HEK293 (cell line): ENCODE measurements around the gene CRTC1.

Experiments
- CTCF ChIA-PET: fragments of 350-600 bp; formaldehyde crosslinking; extraction: SDS; loops from one replicate; lab custom pipeline; 2021; ENCODE audit warnings: antibody characterized with exemption; lab: Yijun Ruan, JAX
- POLR2A ChIA-PET: fragments of 300-600 bp; formaldehyde crosslinking; extraction: SDS; loops from one replicate; lab custom pipeline; 2020; ENCODE audit warnings: antibody characterized with exemption, inconsistent platforms; lab: Yijun Ruan, JAX
- H3K27ac ChIP-seq: fragments of 200-500 bp; sonication (Bioruptor generic); 2 replicates; pipeline ENCODE4 v1.5.1; 2014; ENCODE audit warnings: low read depth, low read length, control low read depth, inconsistent platforms; ENCODE audit errors: extremely low read depth
- H3K36me3 ChIP-seq, 2 experiments: fragments of 200-500 bp in 1 of 2; sonication (Bioruptor generic) in 1 of 2; 1 replicate in 1 of 2; 2 replicates in 1 of 2; pipeline ENCODE4 v1.5.1; 2014 to 2017; ENCODE audit warnings: inconsistent platforms in 2 of 2, low read length in 2 of 2; ENCODE audit not compliant: control insufficient read depth in 2 of 2, insufficient read depth in 1 of 2
- H3K4me1 ChIP-seq: fragments of 200-500 bp; sonication (Bioruptor generic); 2 replicates; pipeline ENCODE4 v1.5.1; 2014; ENCODE audit warnings: mild to moderate bottlenecking, low read length, inconsistent platforms; ENCODE audit not compliant: control insufficient read depth, insufficient read depth
- H3K4me3 ChIP-seq: 2 replicates; pipeline ENCODE4 v1.5.1; 2011; ENCODE audit warnings: low read depth, mild to moderate bottlenecking, control low read depth, low read length, moderate library complexity
- H3K9me3 ChIP-seq: fragments of 200-500 bp; sonication (Bioruptor generic); 2 replicates; pipeline ENCODE4 v1.5.1; 2014; ENCODE audit warnings: low read depth, low read length, inconsistent platforms; ENCODE audit not compliant: control insufficient read depth, insufficient read depth
- BCL11B ChIP-seq: fragments of 450-650 bp; formaldehyde crosslinking; IDR thresholded peaks from 2 replicates; pipeline ENCODE4 v1.5.1; 2016; ENCODE audit warnings: low read depth, missing biosample characterization, missing genetic modification characterization
- ELK4 ChIP-seq: IDR thresholded peaks from 2 replicates; pipeline ENCODE4 v1.6.1; 2011; ENCODE audit warnings: mild to moderate bottlenecking, low read depth, low read length, borderline replicate concordance
- GLIS1 ChIP-seq: fragments of 450-650 bp; formaldehyde crosslinking; IDR thresholded peaks from 2 replicates; pipeline ENCODE4 v1.5.1; 2016; ENCODE audit warnings: missing biosample characterization, missing genetic modification characterization
- SCRT1 ChIP-seq: fragments of 450-650 bp; formaldehyde crosslinking; IDR thresholded peaks from 2 replicates; pipeline ENCODE4 v1.5.1; 2016; ENCODE audit warnings: missing biosample characterization, missing genetic modification characterization, borderline replicate concordance
- SETDB1 ChIP-seq: IDR thresholded peaks from one replicate; pipeline ENCODE4 v1.6.1; 2017; ENCODE audit warnings: mild to moderate bottlenecking, low read length, moderate library complexity, mixed read lengths; ENCODE audit not compliant: insufficient read length
- SP2 ChIP-seq: fragments of 450-650 bp; formaldehyde crosslinking; IDR thresholded peaks from 2 replicates; pipeline ENCODE4 v1.5.1; 2016; ENCODE audit warnings: missing biosample characterization, missing genetic modification characterization
- ZBTB21 ChIP-seq: fragments of 450-650 bp; formaldehyde crosslinking; IDR thresholded peaks from 2 replicates; pipeline ENCODE4 v1.5.1; 2017; ENCODE audit warnings: missing biosample characterization, missing genetic modification characterization
- ZBTB49 ChIP-seq: fragments of 450-650 bp; formaldehyde crosslinking; IDR thresholded peaks from 2 replicates; pipeline ENCODE4 v1.5.1; 2016; ENCODE audit warnings: missing biosample characterization, missing genetic modification characterization, low read depth
- ZFHX2 ChIP-seq: fragments of 450-650 bp; formaldehyde crosslinking; conservative IDR thresholded peaks from 2 replicates; pipeline ENCODE4 v1.5.1; 2016; ENCODE audit warnings: missing biosample characterization, missing genetic modification characterization
- ZNF148 ChIP-seq: fragments of 450-650 bp; formaldehyde crosslinking; IDR thresholded peaks from 2 replicates; pipeline ENCODE4 v1.5.0; 2017; ENCODE audit warnings: missing biosample characterization, missing genetic modification characterization, borderline replicate concordance
- ZNF155 ChIP-seq: fragments of 450-650 bp; formaldehyde crosslinking; IDR thresholded peaks from 2 replicates; pipeline ENCODE4 v1.5.1; 2016; ENCODE audit warnings: missing biosample characterization, missing genetic modification characterization
- ZNF16 ChIP-seq: fragments of 450-650 bp; formaldehyde crosslinking; IDR thresholded peaks from 2 replicates; pipeline ENCODE4 v1.5.1; 2016; ENCODE audit warnings: low read depth, missing biosample characterization, missing genetic modification characterization
- ZNF169 ChIP-seq: fragments of 450-650 bp; formaldehyde crosslinking; IDR thresholded peaks from 2 replicates; pipeline ENCODE4 v1.5.1; 2016; ENCODE audit warnings: missing biosample characterization, missing genetic modification characterization
- ZNF214 ChIP-seq: fragments of 450-650 bp; formaldehyde crosslinking; IDR thresholded peaks from 2 replicates; pipeline ENCODE4 v1.5.1; 2017; ENCODE audit warnings: missing biosample characterization, mild to moderate bottlenecking, missing genetic modification characterization, borderline replicate concordance
- ZNF239 ChIP-seq: fragments of 450-650 bp; formaldehyde crosslinking; IDR thresholded peaks from 2 replicates; pipeline ENCODE4 v1.5.1; 2016; ENCODE audit warnings: missing biosample characterization, missing genetic modification characterization
- ZNF404 ChIP-seq: fragments of 450-650 bp; formaldehyde crosslinking; IDR thresholded peaks from 2 replicates; pipeline ENCODE4 v1.5.1; 2017; ENCODE audit warnings: missing biosample characterization, missing genetic modification characterization
- ZNF449 ChIP-seq: fragments of 450-650 bp; formaldehyde crosslinking; IDR thresholded peaks from 2 replicates; pipeline ENCODE4 v1.5.1; 2017; ENCODE audit warnings: missing biosample characterization, mild to moderate bottlenecking, missing genetic modification characterization, moderate library complexity
- ZNF560 ChIP-seq: fragments of 450-650 bp; formaldehyde crosslinking; IDR thresholded peaks from 2 replicates; pipeline ENCODE4 v1.5.1; 2017; ENCODE audit warnings: missing biosample characterization, missing genetic modification characterization, borderline replicate concordance
- ZNF561 ChIP-seq: fragments of 450-650 bp; IDR thresholded peaks from 2 replicates; pipeline ENCODE4 v1.5.1; 2018; ENCODE audit warnings: missing biosample characterization, missing genetic modification characterization, borderline replicate concordance
- ZNF596 ChIP-seq: fragments of 450-650 bp; IDR thresholded peaks from 2 replicates; pipeline ENCODE4 v1.5.0; 2018; ENCODE audit warnings: missing biosample characterization, mild to moderate bottlenecking, missing genetic modification characterization, moderate library complexity
- ZNF677 ChIP-seq: fragments of 450-650 bp; IDR thresholded peaks from 2 replicates; pipeline ENCODE4 v1.5.0; 2018; ENCODE audit warnings: missing biosample characterization, mild to moderate bottlenecking, missing genetic modification characterization, moderate library complexity
- ZNF76 ChIP-seq: fragments of 450-650 bp; formaldehyde crosslinking; IDR thresholded peaks from 2 replicates; pipeline ENCODE4; 2016; ENCODE audit warnings: low read depth, missing biosample characterization, missing genetic modification characterization, borderline replicate concordance

The CRTC1 gene

GRCh38 chr19:18804643-18805042 lies 121.2 kb downstream of the CRTC1 start:
- Histone ChIP-seq H3K9me3 (no peaks in the 10 kb centered on the region), H3K4me1 (no peaks in the 10 kb centered on the region), H3K36me3 (no peaks in the 10 kb centered on the region), H3K4me3 (no peak overlapping the region), H3K27ac (no peak overlapping the region)
- CTCF ChIA-PET = no interaction called here
- no peak for TF ChIP-seq ELK4
- no peak for TF ChIP-seq ZNF214
- no peak for TF ChIP-seq ZNF76 (tag by site-specific recombination)
- TF ChIP-seq ZNF239 = no peak
- TF ChIP-seq ZNF404 (tag by site-specific recombination) = no peak
- no peak for TF ChIP-seq BCL11B (tag by site-specific recombination)
- TF ChIP-seq ZNF148 (tag by site-specific recombination) = no peak
- no peak for TF ChIP-seq ZNF449 (tag by site-specific recombination)
- no peak for TF ChIP-seq ZBTB49 (tag by site-specific recombination)
- TF ChIP-seq SP2 (tag by site-specific recombination) = no peak
- no peak for TF ChIP-seq ZNF560 (tag by site-specific recombination)
- TF ChIP-seq ZBTB21 (tag by site-specific recombination) = no peak
- TF ChIP-seq ZNF169 = no peak
- no peak for TF ChIP-seq ZNF155 (tag by site-specific recombination)
- TF ChIP-seq SETDB1 = no peak
- no peak for TF ChIP-seq ZNF16
- TF ChIP-seq GLIS1 (tag by site-specific recombination) = no peak
- TF ChIP-seq ZNF677 (tag by site-specific recombination) = no peak
- TF ChIP-seq SCRT1 = no peak
- POLR2A ChIA-PET = no interaction called here

GRCh38 chr19:18807861-18808331 lies 124.4 kb downstream of the CRTC1 start:
- POLR2A ChIA-PET = no interaction called here
- no peaks in the 10 kb centered on the region for H3K9me3 ChIP-seq
- H3K4me3 ChIP-seq = no peak overlapping the region
- no peak overlapping the region for H3K27ac ChIP-seq
- CTCF ChIA-PET = interaction anchor here (0.6 kb wide), 1 partner anchor 367 kb away, joined by 6 read pairs; no protein-coding TSS in a partner anchor
- no peaks in the 10 kb centered on the region for H3K36me3 ChIP-seq
- H3K4me1 ChIP-seq = no peaks in the 10 kb centered on the region
- 0 out of 2 replicates have a peak, but pooled peaks have one; percentile 11 for TF ChIP-seq GLIS1 (tag by site-specific recombination)
- no peak for TF ChIP-seq ZNF561 (tag by site-specific recombination)
- TF ChIP-seq ZNF596 (tag by site-specific recombination) = no peak
- no peak for TF ChIP-seq ZFHX2
